HG03457 (cell line): ENCODE results near the gene DSCAML1.

Experiments
- ATAC-seq: cut with Tn5 transposase; IDR thresholded peaks from one replicate; pipeline ENCODE4 v1.9.1; 2021; ENCODE audit warnings: moderate number of reproducible peaks; ENCODE audit not compliant: unreplicated experiment

The DSCAML1 gene

DNA sequence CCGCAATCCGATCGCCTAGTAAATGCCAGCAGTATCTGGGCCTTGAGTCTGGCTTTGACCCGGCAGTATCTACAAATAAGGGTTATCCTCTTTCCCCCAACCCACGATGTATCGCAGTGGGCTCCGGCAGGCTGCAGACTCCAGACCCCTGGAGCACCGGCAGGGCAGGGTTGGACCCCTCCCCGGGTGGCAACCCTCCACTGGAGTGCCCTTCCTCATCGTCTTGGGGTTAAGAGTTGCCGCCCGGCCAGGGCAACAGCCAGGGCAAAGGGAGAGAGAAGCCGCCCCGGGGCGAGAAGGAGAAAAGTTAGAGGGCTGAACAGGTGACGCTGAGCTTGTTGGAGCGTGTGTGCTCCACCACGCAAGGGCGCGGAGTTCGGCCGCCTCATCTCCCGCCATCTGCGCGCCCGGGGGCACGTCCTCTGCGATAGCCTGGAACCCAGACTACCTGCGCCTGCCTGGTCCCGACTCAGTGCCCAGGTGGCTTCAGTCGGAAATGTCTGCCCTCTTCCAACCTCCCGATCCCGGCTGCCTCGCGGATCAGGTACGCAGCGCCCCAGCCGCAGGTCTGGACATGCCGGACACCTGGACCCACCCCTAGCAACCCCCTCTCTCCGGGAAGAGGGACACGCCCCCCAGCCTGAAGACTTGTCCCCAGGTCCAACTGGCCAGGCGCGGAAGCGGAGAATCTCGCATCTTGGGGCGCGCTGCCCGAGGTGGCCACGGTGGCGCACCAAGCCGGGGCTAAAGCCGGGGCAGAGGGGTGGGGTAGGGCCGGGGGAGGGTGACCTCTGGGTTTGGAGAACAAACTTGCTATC lies 1.2 kb downstream of the DSCAML1 start:
- no peak for ATAC-seq

DNA sequence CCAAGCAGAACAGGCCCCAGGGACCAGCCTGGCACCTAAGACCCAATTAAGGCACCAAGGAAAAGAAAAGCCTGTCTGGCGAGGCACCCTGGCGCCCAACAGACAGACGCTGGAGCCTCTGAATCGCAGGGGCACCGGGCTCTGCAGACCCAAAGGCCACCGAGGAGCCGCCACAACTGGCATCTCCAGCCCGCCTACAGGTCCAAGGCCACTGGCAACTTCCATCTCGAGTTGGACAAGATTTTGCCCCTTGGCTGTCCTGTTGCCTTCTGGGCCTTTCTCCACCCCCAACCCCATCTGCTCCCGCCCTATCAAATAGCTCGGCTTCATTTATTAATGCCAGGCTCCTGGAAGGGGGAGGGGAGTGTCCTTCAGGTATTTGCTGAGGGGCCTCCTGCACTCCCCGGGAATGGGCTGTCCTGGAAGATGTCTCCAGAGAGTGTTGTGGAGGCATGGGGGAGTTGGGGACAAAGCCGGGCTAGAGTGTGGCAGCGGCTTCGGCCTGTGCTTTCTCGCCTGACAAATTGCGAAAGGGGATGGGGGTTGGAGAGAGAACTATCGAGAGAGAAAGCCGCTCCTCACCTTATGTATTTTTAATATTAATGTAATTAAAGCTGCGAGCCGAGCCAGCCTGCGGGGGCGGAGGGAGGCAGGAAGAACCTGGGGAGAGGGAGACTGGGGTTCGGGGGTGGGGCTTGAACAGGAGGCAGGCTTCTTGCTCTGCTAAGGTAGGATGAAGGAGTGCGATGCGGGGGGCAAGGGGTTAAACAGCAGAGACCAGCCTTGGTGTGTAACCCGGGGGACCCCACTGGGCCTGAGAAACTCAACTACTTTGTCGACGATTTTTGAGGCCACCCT lies 2.0 kb downstream of the DSCAML1 start:
- ATAC-seq: no peak

GRCh38 chr11:117794135-117794534 lies 2.9 kb downstream of the DSCAML1 start:
- no peak for ATAC-seq

DNA sequence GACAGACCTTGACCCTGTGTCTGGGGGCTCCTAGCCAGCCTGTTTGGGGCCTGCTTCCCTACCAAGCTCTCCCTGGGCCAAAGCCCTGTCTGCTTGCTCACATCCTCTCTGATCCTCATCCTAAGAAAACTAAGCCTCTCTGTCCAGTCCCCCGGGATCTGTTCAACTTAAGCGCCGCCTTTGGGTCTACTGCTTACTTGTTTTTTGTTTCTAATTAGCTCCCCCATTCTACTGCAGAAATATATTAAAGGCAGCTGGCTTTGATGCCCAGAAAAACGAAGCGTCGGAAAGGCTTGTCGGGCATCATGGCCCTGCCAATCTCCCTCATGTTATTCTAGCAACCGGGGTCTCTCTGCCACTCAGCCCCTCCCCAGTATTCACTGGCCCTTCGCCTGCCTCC lies 3.4 kb downstream of the DSCAML1 start:
- no peak for ATAC-seq

- no peak for ATAC-seq
These were observed 4.0 kb downstream of the DSCAML1 start for GRCh38 chr11:117792992-117793391.

GRCh38 chr11:117792241-117792640 lies 4.8 kb downstream of the DSCAML1 start:
- no peak for ATAC-seq

GRCh38 chr11:117790279-117790678 lies 6.7 kb downstream of the DSCAML1 start:
- ATAC-seq: no peak

- ATAC-seq: no peak
These were observed 7.8 kb downstream of the DSCAML1 start for GRCh38 chr11:117789241-117789640.

- ATAC-seq: no peak
These were observed 10.7 kb downstream of the DSCAML1 start for GRCh38 chr11:117786135-117786870.

DNA sequence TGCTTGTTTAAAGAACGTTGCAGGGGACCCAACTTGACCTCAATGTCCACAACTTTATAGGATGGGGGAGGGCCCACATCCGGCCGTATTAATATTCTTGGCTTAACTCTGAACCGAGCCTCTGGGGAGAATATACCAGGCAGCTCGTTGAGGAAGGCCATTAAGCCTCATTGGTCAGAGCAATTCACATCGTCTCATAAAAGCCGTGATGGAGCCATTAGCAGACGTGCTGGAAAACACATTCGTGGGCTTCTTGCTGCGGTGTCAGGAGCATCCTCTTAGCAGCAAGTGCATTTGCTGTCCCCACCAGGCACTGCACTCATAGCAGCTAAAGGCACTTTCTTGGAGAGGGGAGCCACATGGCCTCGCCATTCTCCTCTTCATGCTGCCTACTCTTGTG lies 14.9 kb downstream of the DSCAML1 start:
- no peak for ATAC-seq

DNA sequence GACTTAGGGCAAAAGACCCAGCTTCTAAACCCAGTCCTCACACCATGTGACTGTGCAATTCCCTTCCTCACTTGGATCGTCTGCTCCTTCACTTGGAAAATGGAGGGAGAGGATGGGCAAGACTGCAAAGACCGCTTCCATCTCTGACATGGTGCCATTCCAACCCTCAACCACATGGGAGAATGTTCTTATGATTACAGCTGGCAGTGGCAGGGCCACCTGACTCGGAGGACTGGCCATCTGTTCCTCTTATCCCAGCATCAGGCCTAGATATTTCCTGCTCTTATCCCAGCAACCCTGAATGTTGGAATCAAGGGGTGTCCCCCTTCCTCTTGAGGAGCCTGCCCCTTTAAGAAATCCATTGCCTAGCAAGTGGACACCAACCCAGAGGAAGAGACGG lies 15.4 kb downstream of the DSCAML1 start:
- no peak for ATAC-seq

GRCh38 chr11:117780456-117780855 lies 16.6 kb downstream of the DSCAML1 start:
- no peak for ATAC-seq

- no peak for ATAC-seq
These were observed 22.5 kb downstream of the DSCAML1 start for GRCh38 chr11:117774553-117774952.

DNA sequence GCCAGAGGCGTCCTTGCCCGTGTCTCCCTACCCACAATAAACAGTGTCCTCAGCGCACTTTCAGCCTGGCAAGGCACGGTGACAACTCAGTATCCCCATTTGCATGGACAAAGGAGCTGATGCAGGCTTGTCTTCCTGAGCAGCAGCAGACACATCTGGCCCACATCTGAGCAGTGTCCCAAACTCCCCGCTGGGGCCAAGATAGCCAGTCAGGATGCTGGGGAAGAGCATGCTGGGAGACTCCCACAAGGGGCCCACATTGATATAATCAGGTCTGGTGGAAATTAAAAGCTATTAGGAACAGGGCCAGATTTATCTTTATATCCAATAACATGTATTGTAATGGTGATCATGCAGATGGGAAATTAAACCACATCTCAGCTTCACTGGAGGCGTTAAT lies 24.7 kb downstream of the DSCAML1 start:
- ATAC-seq: no peak

DNA sequence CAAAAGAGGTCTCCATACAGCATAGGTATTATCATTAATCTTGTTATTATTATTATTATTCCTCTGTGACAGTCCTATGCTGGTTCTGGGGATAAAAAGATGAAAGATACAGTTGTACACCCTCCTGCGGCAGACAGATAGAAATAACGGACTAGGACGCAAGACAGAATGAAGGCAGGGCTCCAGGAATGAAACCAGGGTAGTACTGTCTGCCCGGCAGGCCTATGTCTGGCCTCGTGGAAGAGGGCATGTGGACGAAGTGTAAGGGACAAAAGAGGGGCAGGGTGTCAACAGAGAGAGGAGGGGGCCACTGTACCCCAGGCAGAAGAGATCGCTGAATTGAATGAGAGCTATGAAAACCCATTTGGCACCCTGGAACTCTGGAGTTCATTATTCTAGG lies 25.2 kb downstream of the DSCAML1 start:
- no peak for ATAC-seq

DNA sequence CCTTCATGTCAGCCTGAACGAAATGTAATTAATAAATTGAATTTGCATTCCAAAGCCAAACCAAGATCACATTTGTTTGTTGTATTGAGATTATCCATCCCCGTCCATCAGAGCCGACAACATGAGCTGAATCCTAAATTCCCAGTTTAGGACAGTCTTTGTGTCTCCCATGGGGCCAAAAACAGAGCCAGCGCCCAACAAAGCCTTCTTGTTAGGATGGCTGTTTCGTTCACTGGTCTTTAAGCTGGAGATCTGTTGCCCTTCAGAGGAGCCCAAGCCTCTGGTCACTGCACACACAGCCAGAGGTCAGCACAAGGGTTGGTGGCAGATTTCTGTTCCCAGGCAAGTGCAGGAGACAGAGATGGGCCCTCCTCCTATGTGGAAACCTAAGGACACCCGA lies 25.8 kb downstream of the DSCAML1 start:
- ATAC-seq: no peak

- no peak for ATAC-seq
These were observed 27.0 kb downstream of the DSCAML1 start for GRCh38 chr11:117770061-117770460.

GRCh38 chr11:117769533-117769932 lies 27.5 kb downstream of the DSCAML1 start:
- ATAC-seq: no peak

- no peak for ATAC-seq
These were observed 28.5 kb downstream of the DSCAML1 start for GRCh38 chr11:117768506-117768905.

- no peak for ATAC-seq
These were observed 29.9 kb downstream of the DSCAML1 start for GRCh38 chr11:117767071-117767470.

- no peak for ATAC-seq
These were observed 30.4 kb downstream of the DSCAML1 start for GRCh38 chr11:117766576-117766975.
